ENCODE measurements around the gene GLB1L3.
"Not testable (repeated sequence)": the region's sequence is repeated elsewhere in the genome, so short reads cannot be mapped to it uniquely, and the experiment has no call there.

GRCh38 chr11:134344497-134345236 lies 68.5 kb downstream of the GLB1L3 start:
- TF ChIP-seq, protein P1, sequence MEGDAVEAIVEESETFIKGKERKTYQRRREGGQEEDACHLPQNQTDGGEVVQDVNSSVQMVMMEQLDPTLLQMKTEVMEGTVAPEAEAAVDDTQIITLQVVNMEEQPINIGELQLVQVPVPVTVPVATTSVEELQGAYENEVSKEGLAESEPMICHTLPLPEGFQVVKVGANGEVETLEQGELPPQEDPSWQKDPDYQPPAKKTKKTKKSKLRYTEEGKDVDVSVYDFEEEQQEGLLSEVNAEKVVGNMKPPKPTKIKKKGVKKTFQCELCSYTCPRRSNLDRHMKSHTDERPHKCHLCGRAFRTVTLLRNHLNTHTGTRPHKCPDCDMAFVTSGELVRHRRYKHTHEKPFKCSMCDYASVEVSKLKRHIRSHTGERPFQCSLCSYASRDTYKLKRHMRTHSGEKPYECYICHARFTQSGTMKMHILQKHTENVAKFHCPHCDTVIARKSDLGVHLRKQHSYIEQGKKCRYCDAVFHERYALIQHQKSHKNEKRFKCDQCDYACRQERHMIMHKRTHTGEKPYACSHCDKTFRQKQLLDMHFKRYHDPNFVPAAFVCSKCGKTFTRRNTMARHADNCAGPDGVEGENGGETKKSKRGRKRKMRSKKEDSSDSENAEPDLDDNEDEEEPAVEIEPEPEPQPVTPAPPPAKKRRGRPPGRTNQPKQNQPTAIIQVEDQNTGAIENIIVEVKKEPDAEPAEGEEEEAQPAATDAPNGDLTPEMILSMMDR (IDR thresholded peaks at IDR 0.05; ENCODE audit: insufficient read depth, low read length, poor library complexity, severe bottlenecking), result not testable (repeated sequence)
- TF ChIP-seq EZH2phosphoT487 (conservative IDR thresholded peaks at IDR 0.05; ENCODE audit: low read length), result not testable (repeated sequence)
